H1 (cell line): ENCODE measurements around the gene SYNJ1. TPM values are rescaled to one million over a fixed set of nuclear protein-coding genes. Genes with fewer than 3 reads are reported as not detected.

Experiments
- CTCF ChIA-PET: fragments of 300-600 bp; sonication (Branson Sonifier 250); formaldehyde crosslinking; loops from one replicate; lab custom pipeline; 2021; ENCODE audit not compliant: partially characterized antibody; lab: Charles Lee
- POLR2A ChIA-PET: fragments of 300-600 bp; sonication (Branson Sonifier 250); formaldehyde crosslinking; loops from one replicate; lab custom pipeline; 2021; ENCODE audit warnings: inconsistent platforms; ENCODE audit not compliant: partially characterized antibody; lab: Charles Lee
- DNase-seq, 2 experiments: peaks; one replicate each; pipeline versions ENCODE4 v3.0.0 to v3.0.0-alpha.2; 2010 to 2022; ENCODE audit warnings: low spot score in 2 of 2, low read depth in 1 of 2, mixed read lengths in 1 of 2
- FAIRE-seq: peaks from 2 replicates; lab custom pipeline; 2011; peaks lifted over from hg19 to GRCh38; lab: Jason Lieb, UNC
- H2AFZ ChIP-seq: 2 replicates; pipeline ENCODE4 v1.8.1; 2012; ENCODE audit warnings: low read length, inconsistent platforms
- H2AK5ac ChIP-seq: 2 replicates; pipeline ENCODE4 v1.6.1; 2013; ENCODE audit warnings: low read depth, low read length
- H2BK120ac ChIP-seq: replicated peaks from 2 replicates; pipeline ENCODE3; 2013; ENCODE audit warnings: low read depth, low read length, inconsistent platforms
- H2BK12ac ChIP-seq: 2 replicates; pipeline ENCODE4 v1.6.1; 2013; ENCODE audit warnings: low read depth, low read length
- H2BK15ac ChIP-seq: 2 replicates; pipeline ENCODE4 v1.6.1; 2013; ENCODE audit warnings: low read length
- H2BK20ac ChIP-seq: 2 replicates; pipeline ENCODE4 v1.6.1; 2013; ENCODE audit warnings: low read length
- H2BK5ac ChIP-seq: 2 replicates; pipeline ENCODE4 v1.6.1; 2013; ENCODE audit warnings: low read depth, low read length
- H3K14ac ChIP-seq: 2 replicates; pipeline ENCODE4 v1.6.1; 2013; ENCODE audit warnings: inconsistent platforms; ENCODE audit not compliant: insufficient read length
- H3K18ac ChIP-seq: 2 replicates; pipeline ENCODE4 v1.6.1; 2013; ENCODE audit warnings: low read length; ENCODE audit errors: extremely low read depth
- H3K23ac ChIP-seq: 2 replicates; pipeline ENCODE4 v1.6.1; 2013; ENCODE audit warnings: inconsistent platforms; ENCODE audit not compliant: insufficient read length
- H3K23me2 ChIP-seq: 2 replicates; pipeline ENCODE4 v1.6.1; 2013; ENCODE audit warnings: low read depth, low read length
- H3K27ac ChIP-seq: 2 replicates; pipeline ENCODE4 v1.6.1; 2011; ENCODE audit warnings: low read depth, low read length, inconsistent platforms
- H3K27me3 ChIP-seq, 4 experiments: replicated peaks in 1 of 4; 1 replicate in 1 of 4; 2 replicates in 3 of 4; pipeline versions ENCODE4 v1.6.1 to v1.8.1; 2011 to 2013; ENCODE audit warnings: low read length in 3 of 4, mild to moderate bottlenecking in 3 of 4, inconsistent platforms in 2 of 4, mixed read lengths in 2 of 4, moderate library complexity in 1 of 4; ENCODE audit not compliant: control insufficient read depth in 3 of 4, insufficient read depth in 3 of 4; ENCODE audit errors: extremely low read depth in 1 of 4
- H3K36me3 ChIP-seq, 4 experiments: 2 replicates each; pipeline versions ENCODE4 v1.6.1 to v1.8.1; 2011 to 2013; ENCODE audit warnings: mild to moderate bottlenecking in 4 of 4, low read length in 3 of 4, moderate library complexity in 2 of 4, control low read depth in 1 of 4, inconsistent platforms in 1 of 4; ENCODE audit not compliant: insufficient read depth in 4 of 4, control insufficient read depth in 2 of 4
- H3K4ac ChIP-seq: replicated peaks from 2 replicates; pipeline ENCODE3; 2013; ENCODE audit warnings: low read length, low read depth, mixed read lengths, inconsistent platforms; ENCODE audit not compliant: insufficient read length
- H3K4me1 ChIP-seq, 4 experiments: replicated peaks in 1 of 4; 1 replicate in 1 of 4; 2 replicates in 3 of 4; pipeline versions ENCODE4 v1.6.1 to v1.8.1; 2011 to 2013; ENCODE audit warnings: low read length in 3 of 4, inconsistent platforms in 2 of 4, mixed read lengths in 1 of 4; ENCODE audit not compliant: insufficient read depth in 4 of 4, control insufficient read depth in 3 of 4
- H3K4me2 ChIP-seq, 2 experiments: 2 replicates each; pipeline versions ENCODE4 v1.6.1 to v1.8.1; 2011 to 2013; ENCODE audit warnings: low read depth in 2 of 2, low read length in 2 of 2, control low read depth in 1 of 2, inconsistent platforms in 1 of 2, mild to moderate bottlenecking in 1 of 2; ENCODE audit not compliant: insufficient read depth in 1 of 2
- H3K4me3 ChIP-seq, 4 experiments: fragments of 200-600, 300-600 bp in 1 of 4; sonication (generic), shearing (Covaris generic), sonication (Bioruptor Twin) in 1 of 4; 2 replicates each; pipeline versions ENCODE4 v1.5.1 to v1.8.1; 2011 to 2016; ENCODE audit warnings: low read length in 4 of 4, low read depth in 3 of 4, control low read depth in 2 of 4, inconsistent platforms in 2 of 4, mild to moderate bottlenecking in 2 of 4, mixed read lengths in 1 of 4, moderate library complexity in 1 of 4; ENCODE audit not compliant: insufficient read depth in 2 of 4; ENCODE audit errors: extremely low read depth in 1 of 4
- H3K56ac ChIP-seq: replicated peaks from 2 replicates; pipeline ENCODE3; 2013; ENCODE audit warnings: low read depth, mild to moderate bottlenecking, mixed read lengths, low read length, inconsistent platforms; ENCODE audit not compliant: insufficient read length
- H3K79me1 ChIP-seq: 2 replicates; pipeline ENCODE4 v1.6.1; 2013; ENCODE audit warnings: low read depth, low read length, control low read depth
- H3K79me2 ChIP-seq, 2 experiments: 2 replicates each; pipeline versions ENCODE4 v1.6.1 to v1.8.1; 2012 to 2013; ENCODE audit warnings: low read length in 2 of 2, mild to moderate bottlenecking in 2 of 2, inconsistent platforms in 1 of 2; ENCODE audit not compliant: insufficient read depth in 2 of 2, control insufficient read depth in 1 of 2
- H3K9ac ChIP-seq, 4 experiments: replicated peaks in 1 of 4; 1 replicate in 1 of 4; 2 replicates in 3 of 4; pipeline versions ENCODE4 v1.6.1 to v1.8.1; 2011 to 2013; ENCODE audit warnings: low read depth in 3 of 4, low read length in 3 of 4, control low read depth in 2 of 4, mild to moderate bottlenecking in 2 of 4, moderate library complexity in 2 of 4, inconsistent platforms in 1 of 4; ENCODE audit errors: extremely low read depth in 1 of 4
- H3K9me3 ChIP-seq, 2 experiments: 2 replicates each; pipeline versions ENCODE4 v1.6.1 to v1.8.1; 2012 to 2013; ENCODE audit warnings: mild to moderate bottlenecking in 2 of 2, moderate library complexity in 2 of 2, control low read depth in 1 of 2, inconsistent platforms in 1 of 2, low read depth in 1 of 2, low read length in 1 of 2, mixed read lengths in 1 of 2; ENCODE audit not compliant: insufficient read depth in 2 of 2
- H4K20me1 ChIP-seq, 2 experiments: replicated peaks in 1 of 2; 2 replicates each; pipeline versions ENCODE3 to v1.8.1; 2011 to 2013; ENCODE audit warnings: inconsistent platforms in 2 of 2, low read length in 2 of 2, mild to moderate bottlenecking in 1 of 2; ENCODE audit not compliant: insufficient read depth in 2 of 2, control insufficient read depth in 1 of 2
- H4K5ac ChIP-seq: 2 replicates; pipeline ENCODE4 v1.6.1; 2013; ENCODE audit warnings: low read length, low read depth, mixed read lengths, inconsistent platforms; ENCODE audit not compliant: insufficient read length
- H4K8ac ChIP-seq: 2 replicates; pipeline ENCODE4 v1.8.0; 2013; ENCODE audit warnings: mild to moderate bottlenecking, moderate library complexity, low read length, inconsistent platforms; ENCODE audit not compliant: insufficient read depth; ENCODE audit errors: extremely low read depth
- H4K91ac ChIP-seq: replicated peaks from 2 replicates; pipeline ENCODE3; 2013; ENCODE audit warnings: low read length, mixed read lengths, inconsistent platforms; ENCODE audit not compliant: insufficient read length
- ATF2 ChIP-seq: IDR thresholded peaks from 2 replicates; pipeline ENCODE4 v1.6.1; 2012; ENCODE audit warnings: low read length, inconsistent platforms
- BACH1 ChIP-seq: IDR thresholded peaks from 2 replicates; pipeline ENCODE4 v1.6.1; 2012; ENCODE audit warnings: low read length, improper control_type of control experiment
- CHD2 ChIP-seq: IDR thresholded peaks from 2 replicates; pipeline ENCODE4 v1.6.1; 2012; ENCODE audit warnings: low read length, improper control_type of control experiment
- CTBP2 ChIP-seq: IDR thresholded peaks from 2 replicates; pipeline ENCODE4 v1.7.0; 2011; ENCODE audit warnings: borderline replicate concordance, mild to moderate bottlenecking, moderate library complexity, mixed read lengths, low read length; ENCODE audit not compliant: insufficient read depth, insufficient read length
- E2F6 ChIP-seq: IDR thresholded peaks from 2 replicates; pipeline ENCODE4 v1.6.1; 2012; ENCODE audit warnings: inconsistent platforms
- FOSL1 ChIP-seq: IDR thresholded peaks from 2 replicates; pipeline ENCODE4 v1.6.1; 2011; ENCODE audit warnings: mild to moderate bottlenecking, low read depth, low read length, moderate library complexity; ENCODE audit not compliant: insufficient read depth
- GABPA ChIP-seq: IDR thresholded peaks from 2 replicates; pipeline ENCODE4 v1.6.1; 2011; ENCODE audit warnings: mild to moderate bottlenecking, low read length, moderate library complexity, borderline replicate concordance; ENCODE audit not compliant: insufficient read depth
- KDM4A ChIP-seq: IDR thresholded peaks from one replicate; pipeline ENCODE4 v1.7.1; 2012; ENCODE audit warnings: low read depth, mild to moderate bottlenecking, moderate library complexity, low read length, inconsistent platforms; ENCODE audit not compliant: severe bottlenecking
- NANOG ChIP-seq: IDR thresholded peaks from 2 replicates; pipeline ENCODE4 v1.6.1; 2011; ENCODE audit warnings: low read length, low read depth, mild to moderate bottlenecking, inconsistent platforms; ENCODE audit not compliant: insufficient read depth, poor library complexity, severe bottlenecking
- TAF7 ChIP-seq: optimal IDR thresholded peaks from 2 replicates; pipeline ENCODE3; 2011; ENCODE audit warnings: low read depth, mild to moderate bottlenecking, inconsistent platforms, low read length, moderate library complexity, borderline replicate concordance
- WGBS, 2 experiments: shearing (Covaris generic) in 1 of 2; methylation state at CpG; one replicate each; pipeline versions ENCODE4 v1.1.6 to v1.1.7; 2013 to 2015; ENCODE audit warnings: low lambda C conversion rate in 2 of 2, mixed read lengths in 2 of 2, inconsistent platforms in 1 of 2, low coverage in 1 of 2, missing lambda C conversion rate in 1 of 2; ENCODE audit not compliant: insufficient replicate concordance in 2 of 2, insufficient coverage in 1 of 2, insufficient read length in 1 of 2; ENCODE audit errors: extremely low coverage in 1 of 2, missing lambda C conversion rate in 1 of 2; 5-methylcytosine and 5-hydroxymethylcytosine counted together
- polyA plus RNA-seq, 7 experiments: library from polyadenylated mRNA; depleted of rRNA in 3 of 7; stranded (reverse) in 5 of 7; unstranded in 2 of 7; fragments of >200 nt in 5 of 7; fragments of 200-250 nt in 2 of 7; gene quantifications; 1 replicate in 5 of 7; 2 replicates in 1 of 7; 4 replicates in 1 of 7; pipeline versions ENCODE4 v1.2.1 to v1.2.3, GENCODE V29; 2011 to 2013; ENCODE audit warnings: missing spikeins in 2 of 7, mixed read lengths in 2 of 7
- total RNA-seq: library from RNA; stranded (reverse); fragmentation: NEBNext Ultra II Directional; extraction: Animal tissue kit (Norgen Biotek cat#: 25700); gene quantifications from 2 replicates; pipeline ENCODE4 v1.2.1, GENCODE V29; 2021

Gene SYNJ1
- total and polyA plus RNA-seq, 2 of the 8 experiments (the other 6 are each of a cell fraction or from before 2014, with no cell fraction given) = 1.3 to 4.3 TPM

- Histone ChIP-seq H3K4me2 (peak overlapping the region in 1 of 2 experiments; percentile 37; a peak in 1 of 4 replicates), H3K79me1 (no peaks in the 10 kb centered on the region), H3K56ac (no peak overlapping the region), H3K9ac (no peak overlapping the region), H4K20me1 (peaks cover 2 to 8% of the 10 kb centered on the region in 2 experiments), H2BK120ac (no peak overlapping the region), H4K8ac (no peak overlapping the region), H3K4me1 (no peaks in the 10 kb centered on the region), H3K27ac (no peak overlapping the region), H4K91ac (no peak overlapping the region), H2BK15ac (no peak overlapping the region), H3K36me3 (peaks cover 0 to 50% (median 9%) of the 10 kb centered on the region in 4 experiments; a peak in 5 of 8 replicates), H2BK20ac (no peak overlapping the region), H3K23me2 (no peaks in the 10 kb centered on the region), H3K4ac (no peak overlapping the region), H2BK12ac (no peak overlapping the region), H2BK5ac (no peak overlapping the region), H3K4me3 (peak overlapping the region in 1 of 4 experiments; percentile 15; a peak in 1 of 8 replicates), H2AFZ (no peak overlapping the region), H3K79me2 (no peaks in the 10 kb centered on the region), H3K23ac (no peak overlapping the region), H2AK5ac (no peak overlapping the region), H3K9me3 (no peaks in the 10 kb centered on the region), H3K18ac (no peak overlapping the region), H4K5ac (no peak overlapping the region), H3K27me3 (no peaks in the 10 kb centered on the region), H3K14ac (no peak overlapping the region)
- ChIA-PET CTCF (interaction anchor here (1.0 to 1.1 kb wide), 3 partner anchors 17 to 82 kb away, joined by 3 to 4 read pairs (median 4); no protein-coding TSS in a partner anchor), POLR2A (interaction anchor here (0.6 kb wide), 2 partner anchors 101 to 329 kb away, joined by 3 read pairs; no protein-coding TSS in a partner anchor)
- FAIRE-seq (peak; percentile 36), DNase-seq (no peak)
- 64% methylated on average over 2 of the region's 2 CpGs; no CpG with 5 or more reads in 1 of the 2 experiments for WGBS, 2 experiments
- TF ChIP-seq TAF7 = no peak
- TF ChIP-seq E2F6 = no peak
- no peak for TF ChIP-seq GABPA
- no peak for TF ChIP-seq BACH1
- TF ChIP-seq CHD2 = no peak
- TF ChIP-seq FOSL1 = no peak
- no peak for TF ChIP-seq KDM4A
- no peak for TF ChIP-seq NANOG
- no peak for TF ChIP-seq CTBP2
- TF ChIP-seq ATF2 = no peak
Measured at GRCh38 chr21:32735524-32735923, 7.7 kb upstream of the SYNJ1 start.
